COR-L47 (cell line): ENCODE data around the gene PARM1.

Source experiments
- DNase-seq: peaks from one replicate; lab custom pipeline; 2025; lab: John Stamatoyannopoulos, UW

The PARM1 gene

GRCh38 chr4:74942251-74942917, 9.5 kb downstream of the PARM1 start:
- DNase-seq = no peak

- no peak for DNase-seq
These were observed 10.0 kb downstream of the PARM1 start for GRCh38 chr4:74942918-74943253.

GRCh38 chr4:74944354-74944793, 11.5 kb downstream of the PARM1 start:
- no peak for DNase-seq

- no peak for DNase-seq
These were observed 13.3 kb downstream of the PARM1 start for GRCh38 chr4:74946196-74946595.

- DNase-seq = no peak
These were observed 14.9 kb downstream of the PARM1 start for GRCh38 chr4:74947798-74948197.

GRCh38 chr4:74948236-74948635, 15.3 kb downstream of the PARM1 start:
- DNase-seq = no peak

- DNase-seq = no peak
These were observed 17.3 kb downstream of the PARM1 start for GRCh38 chr4:74950200-74950599.

- DNase-seq = no peak
These were observed 18.0 kb downstream of the PARM1 start for GRCh38 chr4:74950882-74951281.

- no peak for DNase-seq
These were observed 20.7 kb downstream of the PARM1 start for GRCh38 chr4:74953647-74954046.

- DNase-seq = no peak
These were observed 26.0 kb downstream of the PARM1 start for GRCh38 chr4:74958881-74959280.

GRCh38 chr4:74961230-74961629, 28.3 kb downstream of the PARM1 start:
- no peak for DNase-seq

- no peak for DNase-seq
These were observed 29.7 kb downstream of the PARM1 start for GRCh38 chr4:74962584-74962983.

GRCh38 chr4:74964311-74964710, 31.4 kb downstream of the PARM1 start:
- no peak for DNase-seq

GRCh38 chr4:74967324-74967723, 34.4 kb downstream of the PARM1 start:
- no peak for DNase-seq

GRCh38 chr4:74968456-74969164, 35.7 kb downstream of the PARM1 start:
- no peak for DNase-seq

GRCh38 chr4:74969507-74970474, 36.9 kb downstream of the PARM1 start:
- no peak for DNase-seq

GRCh38 chr4:74970577-74970976, 37.7 kb downstream of the PARM1 start:
- no peak for DNase-seq

- DNase-seq = no peak
These were observed 38.9 kb downstream of the PARM1 start for GRCh38 chr4:74971862-74972261.

GRCh38 chr4:74975082-74975481, 42.2 kb downstream of the PARM1 start:
- DNase-seq = no peak

GRCh38 chr4:74975848-74976824, 43.2 kb downstream of the PARM1 start:
- no peak for DNase-seq

- DNase-seq = no peak
These were observed 49.8 kb downstream of the PARM1 start for GRCh38 chr4:74982546-74983252.
